Transverse colon (tissue), 3 donors: ENCODE measurements around the gene GADD45B.

Source experiments
- EP300 ChIP-seq: sonication (generic); formaldehyde crosslinking; IDR thresholded peaks from one replicate; pipeline ENCODE4 v1.6.1; 2017; ENCODE audit warnings: antibody characterized with exemption, low read depth
- POLR2A ChIP-seq: fragments of 450-650 bp; IDR thresholded peaks from one replicate; pipeline ENCODE4 v1.6.1; 2016; ENCODE audit warnings: antibody characterized with exemption, mild to moderate bottlenecking, moderate library complexity
- TF ChIP-seq, protein P1 (sequence below), 5 experiments: fragments of 200-600 bp in 3 of 5; fragments of 450-650 bp in 2 of 5; sonication (generic) in 3 of 5; IDR thresholded peaks; 1 replicate in 2 of 5; 2 replicates in 3 of 5; pipeline ENCODE4 v1.5.1; 2016 to 2017; ENCODE audit warnings: antibody characterized with exemption in 5 of 5, inconsistent platforms in 3 of 5, mild to moderate bottlenecking in 2 of 5, moderate library complexity in 1 of 5

DNA sequence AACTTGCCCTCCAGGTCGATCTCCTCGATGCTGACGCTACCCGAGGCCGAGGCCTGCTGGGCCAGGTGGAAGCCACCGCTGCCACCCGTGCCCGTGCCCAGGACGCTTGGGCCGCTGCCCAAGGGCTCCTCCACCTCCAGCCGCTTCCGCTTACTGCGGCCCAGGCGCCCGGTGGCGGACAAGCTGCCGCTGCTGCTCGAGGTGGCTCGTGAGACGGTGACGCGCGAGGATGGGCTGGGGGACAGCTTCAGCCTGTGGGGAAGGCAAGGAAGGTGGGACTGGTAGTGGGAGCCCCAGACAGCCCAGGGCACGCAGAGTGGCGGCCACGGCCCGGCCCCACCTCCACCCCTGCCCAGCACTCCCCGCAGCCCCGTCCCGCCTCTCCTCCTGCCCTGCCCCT is 42.1 kb upstream of the GADD45B start:
- TF ChIP-seq, protein P1, sequence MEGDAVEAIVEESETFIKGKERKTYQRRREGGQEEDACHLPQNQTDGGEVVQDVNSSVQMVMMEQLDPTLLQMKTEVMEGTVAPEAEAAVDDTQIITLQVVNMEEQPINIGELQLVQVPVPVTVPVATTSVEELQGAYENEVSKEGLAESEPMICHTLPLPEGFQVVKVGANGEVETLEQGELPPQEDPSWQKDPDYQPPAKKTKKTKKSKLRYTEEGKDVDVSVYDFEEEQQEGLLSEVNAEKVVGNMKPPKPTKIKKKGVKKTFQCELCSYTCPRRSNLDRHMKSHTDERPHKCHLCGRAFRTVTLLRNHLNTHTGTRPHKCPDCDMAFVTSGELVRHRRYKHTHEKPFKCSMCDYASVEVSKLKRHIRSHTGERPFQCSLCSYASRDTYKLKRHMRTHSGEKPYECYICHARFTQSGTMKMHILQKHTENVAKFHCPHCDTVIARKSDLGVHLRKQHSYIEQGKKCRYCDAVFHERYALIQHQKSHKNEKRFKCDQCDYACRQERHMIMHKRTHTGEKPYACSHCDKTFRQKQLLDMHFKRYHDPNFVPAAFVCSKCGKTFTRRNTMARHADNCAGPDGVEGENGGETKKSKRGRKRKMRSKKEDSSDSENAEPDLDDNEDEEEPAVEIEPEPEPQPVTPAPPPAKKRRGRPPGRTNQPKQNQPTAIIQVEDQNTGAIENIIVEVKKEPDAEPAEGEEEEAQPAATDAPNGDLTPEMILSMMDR (IDR thresholded peaks at IDR 0.05) = no peak
- TF ChIP-seq EP300 (no peak), POLR2A (no peak)
